Measurements from ENCODE around the gene F8. TPM values are rescaled to one million over a fixed set of nuclear protein-coding genes. Genes with fewer than 3 reads are reported as not detected.

Gene F8
- total and polyA plus RNA-seq, 8 donors = 4.1 to 27.4 (median 5.2) TPM

- Histone ChIP-seq H3K27ac (no peak overlapping the region), H3K4me1 (no peaks in the 10 kb centered on the region), H3K4me3 (no peak overlapping the region), H3K9me3 (no peaks in the 10 kb centered on the region), H3K27me3 (no peaks in the 10 kb centered on the region), H3K36me3 (no peaks in the 10 kb centered on the region)
- DNase-seq = peak in 2 of 4 donors; percentile 1 to 39
- TF ChIP-seq, protein P1, sequence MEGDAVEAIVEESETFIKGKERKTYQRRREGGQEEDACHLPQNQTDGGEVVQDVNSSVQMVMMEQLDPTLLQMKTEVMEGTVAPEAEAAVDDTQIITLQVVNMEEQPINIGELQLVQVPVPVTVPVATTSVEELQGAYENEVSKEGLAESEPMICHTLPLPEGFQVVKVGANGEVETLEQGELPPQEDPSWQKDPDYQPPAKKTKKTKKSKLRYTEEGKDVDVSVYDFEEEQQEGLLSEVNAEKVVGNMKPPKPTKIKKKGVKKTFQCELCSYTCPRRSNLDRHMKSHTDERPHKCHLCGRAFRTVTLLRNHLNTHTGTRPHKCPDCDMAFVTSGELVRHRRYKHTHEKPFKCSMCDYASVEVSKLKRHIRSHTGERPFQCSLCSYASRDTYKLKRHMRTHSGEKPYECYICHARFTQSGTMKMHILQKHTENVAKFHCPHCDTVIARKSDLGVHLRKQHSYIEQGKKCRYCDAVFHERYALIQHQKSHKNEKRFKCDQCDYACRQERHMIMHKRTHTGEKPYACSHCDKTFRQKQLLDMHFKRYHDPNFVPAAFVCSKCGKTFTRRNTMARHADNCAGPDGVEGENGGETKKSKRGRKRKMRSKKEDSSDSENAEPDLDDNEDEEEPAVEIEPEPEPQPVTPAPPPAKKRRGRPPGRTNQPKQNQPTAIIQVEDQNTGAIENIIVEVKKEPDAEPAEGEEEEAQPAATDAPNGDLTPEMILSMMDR (IDR thresholded peaks at IDR 0.05) = peak; percentile 20 to 26
- ATAC-seq = peak; percentile 65
- intact Hi-C loops (cut with DNase I) = no loop called here
Observed at GRCh38 chrX:154840856-154841255, 181.7 kb downstream of the F8 start.

DNA sequence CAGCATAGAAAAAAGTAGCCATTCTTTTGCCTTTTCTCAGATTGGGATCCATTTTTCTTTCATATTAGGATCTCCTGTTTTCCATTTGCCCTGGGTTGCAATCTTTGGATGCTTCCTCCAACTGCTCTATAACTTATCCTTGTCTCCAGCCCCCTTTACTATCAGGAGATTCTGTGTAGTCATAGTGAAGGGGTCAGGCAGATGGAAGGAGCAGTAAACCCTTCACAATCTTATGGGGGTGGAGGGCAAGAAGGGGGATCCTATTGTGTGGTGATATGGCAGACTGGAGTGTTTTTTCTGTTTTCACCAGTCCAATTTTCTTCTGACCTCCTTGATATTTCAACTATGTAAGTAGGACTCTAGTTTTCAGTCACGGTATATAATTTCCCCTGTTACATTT, 186.4 kb downstream of the F8 start:
- H3K4me3 ChIP-seq = no peak overlapping the region
- ATAC-seq (no peak), DNase-seq (no peak)
- no peaks in the 10 kb centered on the region for H3K9me3 ChIP-seq
- no peaks in the 10 kb centered on the region for H3K36me3 ChIP-seq
- H3K27ac ChIP-seq = no peak overlapping the region
- TF ChIP-seq, protein P1 (IDR thresholded peaks at IDR 0.05) = no peak
- no peaks in the 10 kb centered on the region for H3K27me3 ChIP-seq
- intact Hi-C loops (cut with DNase I) = loop anchor here in 1 of 2 donors (5.0 kb wide), 1 partner anchor 49 kb away; no protein-coding TSS in a partner anchor
- no peaks in the 10 kb centered on the region for H3K4me1 ChIP-seq

DNA sequence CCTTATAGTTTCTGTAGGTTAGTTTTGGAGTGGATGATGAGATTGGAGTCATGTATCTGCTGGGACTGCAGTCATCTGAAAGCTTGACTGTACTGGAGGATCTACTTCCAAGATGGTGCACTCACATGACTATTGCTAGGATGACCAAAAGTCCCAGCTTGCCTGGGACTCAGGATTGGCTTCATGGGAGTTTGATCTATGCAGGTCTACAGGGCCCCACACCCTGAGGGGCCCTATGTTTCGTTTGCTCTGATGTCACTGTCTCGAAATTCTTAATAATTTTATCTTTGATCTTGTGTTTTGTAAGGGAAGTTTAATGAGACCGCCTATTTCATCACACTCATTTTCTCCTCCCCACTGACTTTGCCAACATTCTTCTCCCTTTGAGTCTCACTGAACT, 188.0 kb downstream of the F8 start, which contains the start of gene SMIM9:
TSS of gene SMIM9 (minus strand) at position 101 of the 400 bp plus-strand sequence. CDS start 3,806 bp downstream, outside the sequence.
- TF ChIP-seq, protein P1 (IDR thresholded peaks at IDR 0.05) = no peak
- H3K27ac ChIP-seq = no peak within 1 kb of the TSS
- no peak for ATAC-seq
- no peaks in the 10 kb centered on the region for H3K9me3 ChIP-seq
- intact Hi-C loops (cut with DNase I) = no loop called here
- H3K36me3 ChIP-seq = no peaks in the 10 kb centered on the region
- H3K4me1 ChIP-seq = no peaks in the 10 kb centered on the region
- H3K4me3 ChIP-seq = no peak within 1 kb of the TSS
- DNase-seq = no peak
- no peaks in the 10 kb centered on the region for H3K27me3 ChIP-seq

DNA sequence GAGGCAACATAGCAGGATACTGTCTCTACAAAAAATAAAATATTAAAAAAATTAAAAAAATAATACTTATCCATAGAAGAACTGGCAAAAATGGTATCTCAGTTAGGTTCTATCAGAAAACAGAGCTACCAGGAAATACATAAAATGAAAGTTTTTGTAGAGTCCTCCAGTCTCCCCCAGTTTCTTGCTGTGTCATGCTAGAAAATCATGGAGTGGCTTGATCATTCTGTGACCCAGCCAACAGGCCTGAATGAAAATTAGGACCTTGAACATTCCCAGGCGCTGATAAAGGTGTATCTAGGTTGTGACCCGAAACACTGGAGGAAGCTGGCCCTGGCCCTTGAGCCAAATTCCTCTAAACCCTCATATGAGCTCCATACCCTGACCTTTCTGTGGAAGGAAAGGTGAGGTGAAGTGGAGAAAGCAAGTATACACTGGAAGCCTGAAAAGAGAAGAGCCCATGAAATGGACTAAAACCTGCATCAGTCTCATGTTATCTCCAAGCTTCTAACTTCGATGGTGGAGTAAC, 188.7 kb downstream of the F8 start:
- no peaks in the 10 kb centered on the region for H3K4me1 ChIP-seq
- ATAC-seq = no peak
- no peaks in the 10 kb centered on the region for H3K36me3 ChIP-seq
- intact Hi-C loops (cut with DNase I) = no loop called here
- TF ChIP-seq, protein P1 (IDR thresholded peaks at IDR 0.05) = no peak
- H3K27ac ChIP-seq = no peak overlapping the region
- no peaks in the 10 kb centered on the region for H3K27me3 ChIP-seq
- no peak for DNase-seq
- H3K4me3 ChIP-seq = no peak overlapping the region
- no peaks in the 10 kb centered on the region for H3K9me3 ChIP-seq

GRCh38 chrX:154829926-154830442, 192.5 kb downstream of the F8 start:
- Histone ChIP-seq H3K36me3 (no peaks in the 10 kb centered on the region), H3K4me3 (no peak overlapping the region), H3K9me3 (no peaks in the 10 kb centered on the region), H3K27me3 (no peaks in the 10 kb centered on the region), H3K4me1 (no peaks in the 10 kb centered on the region), H3K27ac (no peak overlapping the region)
- intact Hi-C loops (cut with DNase I) = no loop called here
- ATAC-seq = no peak
- no peak for DNase-seq
- TF ChIP-seq, protein P1 (IDR thresholded peaks at IDR 0.05) = no peak

All from left lung (tissue), 10 donors.